ENCODE data around the gene FAM234B.
"Not testable (repeated sequence)": the region's sequence is repeated elsewhere in the genome, so short reads cannot be mapped to it uniquely, and the experiment has no call there.

DNA sequence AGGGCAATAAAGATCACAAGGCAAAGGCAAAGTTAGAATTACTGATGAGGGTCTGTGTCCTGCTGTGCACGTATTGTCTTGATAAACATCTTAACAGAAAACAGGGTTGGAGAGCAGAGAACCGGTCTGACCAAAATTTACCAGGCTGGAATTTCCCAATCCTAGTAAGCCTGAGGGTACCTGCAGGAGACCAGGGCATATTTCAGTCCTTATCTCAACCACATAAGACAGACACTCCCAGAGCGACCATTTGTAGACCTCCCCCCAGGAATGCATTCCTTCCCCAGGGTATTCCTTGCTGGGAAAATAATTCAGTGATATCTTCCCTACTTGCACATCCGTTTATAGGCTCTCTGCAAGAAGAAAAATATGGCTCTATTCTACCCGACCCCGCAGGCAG, 9.4 kb downstream of the FAM234B start:
- TF ChIP-seq, protein P1, sequence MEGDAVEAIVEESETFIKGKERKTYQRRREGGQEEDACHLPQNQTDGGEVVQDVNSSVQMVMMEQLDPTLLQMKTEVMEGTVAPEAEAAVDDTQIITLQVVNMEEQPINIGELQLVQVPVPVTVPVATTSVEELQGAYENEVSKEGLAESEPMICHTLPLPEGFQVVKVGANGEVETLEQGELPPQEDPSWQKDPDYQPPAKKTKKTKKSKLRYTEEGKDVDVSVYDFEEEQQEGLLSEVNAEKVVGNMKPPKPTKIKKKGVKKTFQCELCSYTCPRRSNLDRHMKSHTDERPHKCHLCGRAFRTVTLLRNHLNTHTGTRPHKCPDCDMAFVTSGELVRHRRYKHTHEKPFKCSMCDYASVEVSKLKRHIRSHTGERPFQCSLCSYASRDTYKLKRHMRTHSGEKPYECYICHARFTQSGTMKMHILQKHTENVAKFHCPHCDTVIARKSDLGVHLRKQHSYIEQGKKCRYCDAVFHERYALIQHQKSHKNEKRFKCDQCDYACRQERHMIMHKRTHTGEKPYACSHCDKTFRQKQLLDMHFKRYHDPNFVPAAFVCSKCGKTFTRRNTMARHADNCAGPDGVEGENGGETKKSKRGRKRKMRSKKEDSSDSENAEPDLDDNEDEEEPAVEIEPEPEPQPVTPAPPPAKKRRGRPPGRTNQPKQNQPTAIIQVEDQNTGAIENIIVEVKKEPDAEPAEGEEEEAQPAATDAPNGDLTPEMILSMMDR (IDR thresholded peaks at IDR 0.05): not testable (repeated sequence)
- TF ChIP-seq EZH2 (IDR thresholded peaks at IDR 0.05; ENCODE audit: borderline replicate concordance, insufficient read depth, low read depth, low read length, poor library complexity, severe bottlenecking): not testable (repeated sequence)
